ENCODE data around the gene MYO1B.

- no peak for TF ChIP-seq CTCF (IDR thresholded peaks at IDR 0.05; ENCODE audit: poor library complexity, severe bottlenecking)
- TF ChIP-seq POLR2AphosphoS5 (IDR thresholded peaks at IDR 0.05): no peak
- TF ChIP-seq RAD21 (conservative IDR thresholded peaks at IDR 0.05): no peak
- no peak for TF ChIP-seq REST (IDR thresholded peaks at IDR 0.05; ENCODE audit: borderline replicate concordance)
- no peak for TF ChIP-seq MXI1 (conservative IDR thresholded peaks at IDR 0.05; ENCODE audit: poor library complexity, severe bottlenecking)
Observed at GRCh38 chr2:191441496-191442214, 196.5 kb downstream of the MYO1B start.
